Muscle of leg (tissue), 11 donors: ENCODE data around the gene SELENOH. TPM values are rescaled to one million over a fixed set of nuclear protein-coding genes. Genes with fewer than 3 reads are reported as not detected.
A peak's percentile ranks its signal among the peaks of the same experiment; 100 is the strongest.

Experiments used
- DNase-seq: peaks from one replicate; pipeline ENCODE4 v3.0.0; 2013
- H3K27ac ChIP-seq: one replicate; pipeline ENCODE4 v1.5.1; 2013; ENCODE audit warnings: mild to moderate bottlenecking, low read length, control low read depth
- H3K27me3 ChIP-seq: one replicate; pipeline ENCODE4 v1.6.1; 2013; ENCODE audit warnings: low read length; ENCODE audit not compliant: control insufficient read depth, insufficient read depth
- H3K36me3 ChIP-seq: one replicate; pipeline ENCODE4 v1.6.1; 2013; ENCODE audit warnings: low read length; ENCODE audit not compliant: control insufficient read depth, insufficient read depth
- H3K4me1 ChIP-seq: one replicate; pipeline ENCODE4 v1.6.1; 2013; ENCODE audit warnings: low read length; ENCODE audit not compliant: control insufficient read depth, insufficient read depth
- H3K4me3 ChIP-seq: one replicate; pipeline ENCODE4 v1.5.1; 2013; ENCODE audit warnings: low read length, control low read depth
- H3K9me3 ChIP-seq: replicated peaks from 2 replicates; pipeline ENCODE4 v1.6.1; 2013; ENCODE audit warnings: low read depth, low read length; ENCODE audit not compliant: control insufficient read depth
- WGBS: methylation state at CpG from one replicate; pipeline ENCODE4 v1.1.5; 2013; ENCODE audit warnings: missing lambda C conversion rate; ENCODE audit not compliant: insufficient coverage; 5-methylcytosine and 5-hydroxymethylcytosine counted together
- polyA plus RNA-seq, 8 donors: library from polyadenylated mRNA; unstranded; fragments of 120-200 nt; gene quantifications; one replicate each; pipeline versions ENCODE4 v1.2.1 to v1.2.3, GENCODE V29; 2013; ENCODE audit warnings: inconsistent platforms in 1 of 8, low replicate concordance in 1 of 8; ENCODE audit not compliant: insufficient read length in 8 of 8, insufficient read depth in 1 of 8
- total RNA-seq: library from RNA; stranded (reverse); fragments of 120-200 nt; gene quantifications from one replicate; pipeline ENCODE4 v1.2.4, GENCODE V29; 2013

The SELENOH gene
- total and polyA plus RNA-seq, 9 donors: 68.8 to 113 (median 78.8) TPM

GRCh38 chr11:57742087-57742452, 779 bp downstream of the SELENOH start:
- H3K4me1 ChIP-seq: peaks cover 14% of the 10 kb centered on the region
- no peak for DNase-seq
- H3K9me3 ChIP-seq: no peaks in the 10 kb centered on the region
- H3K36me3 ChIP-seq: peaks cover 59% of the 10 kb centered on the region
- H3K4me3 ChIP-seq: peak overlapping the region; percentile 87
- H3K27ac ChIP-seq: peak overlapping the region; percentile 95
- WGBS: 0% methylated on average over 7 of the region's 10 CpGs
- no peaks in the 10 kb centered on the region for H3K27me3 ChIP-seq

GRCh38 chr11:57744357-57744756, 3.1 kb downstream of the SELENOH start:
- no peak overlapping the region for H3K4me3 ChIP-seq
- DNase-seq: no peak
- peaks cover 14% of the 10 kb centered on the region for H3K4me1 ChIP-seq
- WGBS: 85% methylated on average over 2 of the region's 2 CpGs
- no peaks in the 10 kb centered on the region for H3K27me3 ChIP-seq
- peaks cover 47% of the 10 kb centered on the region for H3K36me3 ChIP-seq
- no peaks in the 10 kb centered on the region for H3K9me3 ChIP-seq
- no peak overlapping the region for H3K27ac ChIP-seq

- Histone ChIP-seq H3K9me3 (no peaks in the 10 kb centered on the region), H3K36me3 (peaks cover 40% of the 10 kb centered on the region), H3K4me3 (no peak overlapping the region), H3K27me3 (no peaks in the 10 kb centered on the region), H3K4me1 (peaks cover 14% of the 10 kb centered on the region), H3K27ac (no peak overlapping the region)
- 86% methylated on average over 1 of the region's 5 CpGs for WGBS
- DNase-seq: no peak
These were observed 3.9 kb downstream of the SELENOH start for GRCh38 chr11:57745206-57745605.

GRCh38 chr11:57746920-57747319, 5.6 kb downstream of the SELENOH start:
- Histone ChIP-seq H3K36me3 (peaks cover 40% of the 10 kb centered on the region), H3K27ac (no peak overlapping the region), H3K4me3 (no peak overlapping the region), H3K4me1 (peaks cover 8% of the 10 kb centered on the region), H3K9me3 (no peaks in the 10 kb centered on the region), H3K27me3 (no peaks in the 10 kb centered on the region)
- DNase-seq: no peak
- WGBS: no CpG with 5 or more reads among the region's 1 CpG

GRCh38 chr11:57751176-57751575, 9.9 kb downstream of the SELENOH start:
- Histone ChIP-seq H3K27me3 (no peaks in the 10 kb centered on the region), H3K27ac (no peak overlapping the region), H3K4me3 (no peak overlapping the region), H3K36me3 (peaks cover 5% of the 10 kb centered on the region), H3K4me1 (no peaks in the 10 kb centered on the region), H3K9me3 (no peaks in the 10 kb centered on the region)
- no peak for DNase-seq

- Histone ChIP-seq H3K36me3 (peaks cover 5% of the 10 kb centered on the region), H3K4me3 (no peak within 1 kb of the TSS), H3K27ac (no peak within 1 kb of the TSS), H3K4me1 (no peaks in the 10 kb centered on the region), H3K9me3 (no peaks in the 10 kb centered on the region), H3K27me3 (no peaks in the 10 kb centered on the region)
- 89% methylated on average over 3 of the region's 10 CpGs for WGBS
- peak; percentile 42 for DNase-seq
These were observed 10.5 kb downstream of the SELENOH start, which contains the start of gene BTBD18 for GRCh38 chr11:57751676-57752253. TSS of gene BTBD18 (minus strand) at chr11:57751819. CDS start at chr11:57751188, 631 bp downstream.

GRCh38 chr11:57752954-57753353, 11.7 kb downstream of the SELENOH start:
- 94% methylated on average over 29 of the region's 30 CpGs for WGBS
- H3K4me1 ChIP-seq: no peaks in the 10 kb centered on the region
- H3K36me3 ChIP-seq: no peaks in the 10 kb centered on the region
- H3K27ac ChIP-seq: no peak overlapping the region
- no peaks in the 10 kb centered on the region for H3K27me3 ChIP-seq
- H3K4me3 ChIP-seq: no peak overlapping the region
- no peaks in the 10 kb centered on the region for H3K9me3 ChIP-seq
- no peak for DNase-seq

- Histone ChIP-seq H3K27me3 (no peaks in the 10 kb centered on the region), H3K27ac (no peak overlapping the region), H3K4me1 (peaks cover 4% of the 10 kb centered on the region), H3K9me3 (no peaks in the 10 kb centered on the region), H3K4me3 (no peak overlapping the region), H3K36me3 (no peaks in the 10 kb centered on the region)
- no CpG with 5 or more reads among the region's 3 CpGs for WGBS
- DNase-seq: no peak
These were observed 16.9 kb downstream of the SELENOH start for GRCh38 chr11:57758174-57758573.

GRCh38 chr11:57761301-57762234, 20.3 kb downstream of the SELENOH start, which contains the start of gene CTNND1:
TSS of gene CTNND1 (plus strand) at chr11:57761802. CDS start at chr11:57791479, 29,677 bp downstream.
- H3K9me3 ChIP-seq: no peaks in the 10 kb centered on the region
- 4% methylated on average over 5 of the region's 13 CpGs for WGBS
- H3K4me3 ChIP-seq: peak within 1 kb of the TSS; percentile 90
- H3K27me3 ChIP-seq: no peaks in the 10 kb centered on the region
- H3K27ac ChIP-seq: peak within 1 kb of the TSS; percentile 99
- peak; percentile 99 for DNase-seq
- H3K36me3 ChIP-seq: no peaks in the 10 kb centered on the region
- peaks cover 19% of the 10 kb centered on the region for H3K4me1 ChIP-seq

- no peaks in the 10 kb centered on the region for H3K9me3 ChIP-seq
- H3K27ac ChIP-seq: peak overlapping the region; percentile 99
- H3K4me1 ChIP-seq: peaks cover 19% of the 10 kb centered on the region
- no peaks in the 10 kb centered on the region for H3K27me3 ChIP-seq
- DNase-seq: peak; percentile 68
- WGBS: no CpG with 5 or more reads among the region's 9 CpGs
- no peaks in the 10 kb centered on the region for H3K36me3 ChIP-seq
- H3K4me3 ChIP-seq: peak overlapping the region; percentile 90
These were observed 21.1 kb downstream of the SELENOH start for GRCh38 chr11:57762235-57762861.
